ENCODE data around the gene ZSCAN18.
"Not testable (repeated sequence)": the region's sequence is repeated elsewhere in the genome, so short reads cannot be mapped to it uniquely, and the experiment has no call there.

Gene ZSCAN18

DNA sequence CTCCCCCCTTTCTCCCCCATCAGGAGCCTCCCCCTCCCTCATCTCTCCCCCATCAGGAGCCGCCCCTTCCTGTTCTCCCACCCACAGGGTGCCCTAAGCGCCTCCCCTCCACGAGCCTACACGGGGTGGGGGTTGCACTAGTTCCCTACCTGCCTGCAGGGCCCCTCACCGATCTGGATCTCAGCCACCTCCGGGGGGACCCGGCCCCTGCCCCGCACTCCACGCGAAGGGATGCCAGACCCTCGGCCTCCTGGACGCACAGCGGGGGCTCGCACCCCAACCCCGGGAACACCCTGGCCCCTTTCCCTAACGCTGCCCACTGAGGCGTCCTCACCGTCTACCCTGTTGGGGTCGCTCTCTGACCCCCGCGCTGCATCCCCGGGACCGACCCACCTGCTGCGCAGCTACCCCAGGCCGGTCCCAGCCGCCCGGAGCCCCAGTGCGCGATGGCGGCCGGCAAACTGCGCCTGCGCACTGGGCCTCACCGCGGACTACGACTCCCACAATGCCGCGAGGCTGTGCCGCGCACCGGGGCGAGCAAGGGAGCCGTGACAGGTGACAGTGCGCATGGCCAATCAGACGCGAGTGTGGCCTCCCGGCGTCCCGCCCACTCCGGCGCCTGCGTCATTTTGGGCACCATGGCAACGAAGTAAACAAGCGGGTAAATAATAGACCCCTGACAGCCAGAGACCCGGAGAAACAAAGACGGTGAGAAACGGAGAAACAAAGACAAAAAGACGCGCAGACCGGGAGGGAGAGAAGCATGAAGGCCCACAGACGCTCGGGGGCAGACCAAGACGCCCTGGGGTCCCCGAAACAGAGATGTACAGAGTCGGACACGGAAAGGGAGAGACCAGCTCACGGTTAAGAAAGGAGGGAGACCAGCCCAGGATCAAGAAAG is at the start of gene ZSCAN18:
TSS of gene ZSCAN18 (minus strand) at position 451 of the 901 bp plus-strand sequence. CDS start 7,964 bp downstream, outside the sequence.
- DNase-seq, result peak; percentile 98 to 99

DNA sequence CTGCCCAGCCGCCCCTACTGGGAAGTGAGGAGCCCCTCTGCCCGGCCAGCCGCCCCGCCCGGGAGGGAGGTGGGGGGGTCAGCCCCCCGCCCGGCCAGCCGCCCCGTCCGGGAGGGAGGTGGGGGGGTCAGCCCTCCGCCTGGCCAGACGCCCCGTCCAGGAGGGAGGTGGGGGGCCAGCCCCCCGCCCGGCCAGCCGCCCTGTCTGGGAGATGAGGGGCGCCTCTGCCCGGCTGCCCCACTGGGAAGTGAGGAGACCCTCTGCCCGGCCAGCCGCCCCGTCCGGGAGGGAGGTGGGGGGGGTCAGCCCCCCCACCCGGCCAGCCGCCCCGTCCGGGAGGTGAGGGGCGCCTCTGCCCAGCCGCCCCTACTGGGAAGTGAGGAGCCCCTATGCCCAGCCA is 49.4 kb upstream of the ZSCAN18 start:
- DNase-seq, result not testable (repeated sequence)

DNA sequence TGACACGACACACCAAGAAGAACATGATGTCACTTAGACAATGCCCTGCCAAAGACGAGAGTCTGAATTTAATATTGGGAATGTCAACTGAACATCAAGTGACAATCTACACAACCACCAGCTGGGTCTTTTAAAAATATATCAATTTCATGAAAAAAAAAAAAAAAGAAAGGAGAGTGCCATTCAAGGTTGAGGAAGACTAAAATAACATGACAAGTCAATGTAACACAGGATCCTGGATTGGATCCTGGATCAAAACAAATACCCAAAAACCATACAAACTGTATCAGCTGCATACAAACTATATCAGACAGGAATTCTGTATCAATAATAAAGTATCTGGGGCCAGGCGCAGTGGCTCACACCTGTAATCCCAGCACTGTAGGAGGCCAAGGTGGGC is 47.8 kb upstream of the ZSCAN18 start:
- no peak for DNase-seq

DNA sequence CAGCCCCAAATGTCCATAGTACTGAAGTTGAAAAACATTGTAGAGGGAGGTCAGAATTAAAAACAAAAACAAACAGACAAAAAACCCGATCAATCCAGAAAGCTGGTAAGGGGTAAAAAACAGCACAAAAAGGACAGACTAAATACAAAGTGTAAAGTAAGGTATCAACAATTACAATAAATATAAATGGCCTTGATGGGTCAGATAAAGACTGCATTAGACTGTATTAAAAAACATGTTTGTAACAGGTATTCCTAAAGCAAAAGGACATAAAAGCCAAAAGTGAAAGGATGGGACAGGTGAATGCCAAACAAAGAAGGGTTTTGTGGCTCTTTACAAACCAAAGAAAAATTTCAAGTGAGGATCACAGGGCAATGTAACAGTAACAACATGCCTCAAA is 36.2 kb upstream of the ZSCAN18 start:
- DNase-seq, result no peak

- no peak for DNase-seq
Measured at GRCh38 chr19:58129284-58129683, 31.3 kb upstream of the ZSCAN18 start.

GRCh38 chr19:58128041-58128685 is 30.1 kb upstream of the ZSCAN18 start:
- DNase-seq, result no peak

DNA sequence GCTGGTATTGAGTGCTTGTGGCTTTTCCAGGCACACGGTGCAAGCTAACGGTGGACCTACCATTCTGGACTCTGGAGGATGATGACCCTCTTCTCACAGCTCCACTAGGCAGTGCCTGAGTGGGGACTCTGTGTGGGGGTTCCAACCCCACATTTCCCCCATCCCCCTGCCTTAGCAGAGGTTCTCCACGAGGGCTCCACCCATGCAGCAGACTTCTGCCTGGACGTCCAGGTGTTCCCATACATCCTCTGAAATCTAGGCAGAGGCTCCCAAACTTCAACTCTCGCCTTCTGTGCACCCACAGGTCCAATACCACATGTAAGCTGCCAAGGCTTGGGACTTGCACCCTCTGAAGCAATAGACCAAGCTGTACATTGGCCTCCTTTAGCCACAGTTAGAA is 25.3 kb upstream of the ZSCAN18 start:
- no peak for DNase-seq

GRCh38 chr19:58118979-58119733 is 21.1 kb upstream of the ZSCAN18 start:
- DNase-seq, result no peak

DNA sequence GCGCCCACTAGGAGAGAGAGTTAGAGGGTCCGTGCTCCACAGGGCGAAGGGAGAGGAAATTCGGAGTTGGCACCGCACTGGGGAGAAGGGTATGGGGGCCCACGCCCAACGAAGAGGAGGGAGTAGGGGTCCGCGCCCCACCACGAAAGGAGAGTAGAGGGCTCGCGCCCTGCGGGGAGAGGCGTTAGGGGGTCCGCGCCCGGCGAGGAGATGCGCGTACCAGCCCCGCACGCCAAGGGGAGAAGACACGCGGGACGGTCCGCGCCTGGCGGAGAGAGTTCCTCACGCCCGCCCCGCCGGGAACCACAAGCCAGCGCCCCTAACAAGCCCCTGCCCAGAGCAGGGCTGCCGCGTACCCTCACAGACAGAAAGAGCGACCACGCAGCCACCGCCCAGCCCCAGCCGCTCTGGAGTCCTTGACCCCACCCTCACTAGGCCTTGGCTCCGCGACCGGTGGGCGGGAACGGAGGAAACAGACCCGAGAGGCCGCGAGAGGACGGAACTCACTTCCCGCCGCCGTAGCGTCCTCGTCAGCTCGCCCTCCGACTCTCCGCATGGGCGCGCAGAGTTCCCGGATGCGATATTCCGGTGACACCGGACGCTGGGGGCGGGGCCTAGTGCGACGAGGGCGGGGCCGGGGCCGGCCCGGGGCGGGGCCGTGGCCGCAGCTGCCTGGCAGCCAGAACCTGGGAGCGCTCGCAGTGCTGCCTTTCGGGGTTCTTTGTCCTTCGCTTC is 20.0 kb upstream of the ZSCAN18 start:
- no peak for DNase-seq

- DNase-seq, result no peak
Measured at GRCh38 chr19:58108546-58108817, 10.5 kb upstream of the ZSCAN18 start.

DNA sequence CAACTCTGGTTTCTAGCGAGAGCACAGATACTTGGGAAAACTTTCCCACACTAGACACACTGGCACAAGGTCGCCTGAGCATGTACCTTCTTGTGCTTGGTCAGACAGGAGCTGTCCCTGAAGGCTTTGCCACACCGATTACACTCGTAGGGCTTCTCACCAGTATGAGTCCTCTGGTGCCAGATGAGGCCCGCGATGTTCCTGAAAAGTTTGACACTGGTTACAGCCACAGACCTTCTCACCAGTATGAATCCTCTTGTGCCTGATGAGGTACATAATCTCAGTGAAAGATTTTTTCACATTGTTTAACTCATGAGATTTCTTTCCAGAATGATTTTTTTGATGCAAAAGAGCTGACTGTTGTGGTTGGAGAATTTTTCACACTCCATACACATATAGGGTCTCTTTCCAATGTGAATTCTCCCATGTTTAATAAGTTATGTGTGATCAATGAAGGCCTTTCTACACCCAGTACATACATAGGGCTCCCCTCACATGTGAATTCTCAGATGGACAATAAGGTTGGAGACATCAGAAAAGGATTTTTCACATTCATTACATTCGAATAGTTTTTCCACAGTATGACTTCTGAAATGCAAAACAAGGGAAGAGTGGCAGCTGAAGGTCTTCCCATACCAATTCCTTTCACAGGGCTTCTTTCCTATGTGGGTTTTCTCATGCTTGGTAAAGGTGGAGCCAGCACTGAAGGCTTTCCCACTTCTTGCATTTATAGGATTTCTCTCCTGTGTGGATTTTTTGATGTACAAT is 9.9 kb upstream of the ZSCAN18 start:
- no peak for DNase-seq

DNA sequence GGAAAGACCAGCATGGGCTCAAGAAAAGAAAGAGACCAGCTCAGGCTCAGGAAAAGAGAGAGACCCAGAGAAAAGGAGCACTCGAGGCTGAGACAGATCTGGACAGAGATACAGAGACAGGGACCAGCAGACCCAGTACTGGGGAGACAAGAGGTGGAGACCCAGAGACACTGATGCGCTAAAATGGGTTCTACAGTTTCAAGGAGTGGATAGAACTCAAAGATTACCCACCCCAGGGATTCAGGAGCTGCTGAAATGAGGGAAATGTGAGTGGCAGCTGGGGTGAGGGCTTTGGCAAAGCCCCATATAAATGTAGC is 609 bp upstream of the ZSCAN18 start:
- no peak for DNase-seq

GRCh38 chr19:58097349-58097748 is 682 bp downstream of the ZSCAN18 start:
- no peak for DNase-seq

DNA sequence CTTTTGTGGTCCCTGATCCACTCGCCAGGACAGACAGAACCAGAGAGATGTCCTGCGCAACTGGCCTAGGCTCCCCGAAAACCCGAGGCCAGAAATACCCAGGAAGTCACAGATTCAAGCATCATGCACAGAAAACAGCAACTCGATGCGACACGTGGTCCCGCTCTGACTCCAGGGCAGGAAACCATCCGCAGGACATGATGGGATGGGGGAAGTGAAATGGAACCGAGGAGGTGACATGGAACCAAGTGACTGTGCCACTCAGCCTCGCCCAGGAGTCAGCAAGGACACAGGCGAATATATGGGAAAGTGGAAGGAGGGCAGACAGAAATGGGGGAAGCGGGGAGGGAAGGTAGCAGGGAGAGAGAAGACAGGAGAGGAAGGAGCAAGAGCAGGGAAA is 1.1 kb downstream of the ZSCAN18 start:
- no peak for DNase-seq

DNA sequence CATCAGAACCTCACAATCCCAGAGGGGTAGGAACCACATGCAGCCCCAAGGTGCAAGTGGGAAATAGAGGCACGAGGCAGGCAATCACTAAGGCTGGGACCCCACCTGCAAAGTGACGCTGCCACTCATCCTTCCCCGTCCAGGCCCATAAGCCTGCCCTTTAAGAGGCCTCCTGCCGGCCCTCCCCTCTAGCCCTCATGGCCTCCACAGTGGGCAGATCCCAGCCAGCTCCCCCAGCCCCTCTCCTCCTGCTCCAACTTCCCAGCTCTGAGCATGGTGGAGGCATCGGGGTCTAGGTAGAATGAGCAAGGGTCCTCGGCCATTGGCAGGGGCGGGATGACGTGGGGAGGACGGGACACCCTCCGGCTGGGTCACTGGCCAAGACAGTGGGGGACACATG is 2.7 kb downstream of the ZSCAN18 start:
- DNase-seq, result no peak

DNA sequence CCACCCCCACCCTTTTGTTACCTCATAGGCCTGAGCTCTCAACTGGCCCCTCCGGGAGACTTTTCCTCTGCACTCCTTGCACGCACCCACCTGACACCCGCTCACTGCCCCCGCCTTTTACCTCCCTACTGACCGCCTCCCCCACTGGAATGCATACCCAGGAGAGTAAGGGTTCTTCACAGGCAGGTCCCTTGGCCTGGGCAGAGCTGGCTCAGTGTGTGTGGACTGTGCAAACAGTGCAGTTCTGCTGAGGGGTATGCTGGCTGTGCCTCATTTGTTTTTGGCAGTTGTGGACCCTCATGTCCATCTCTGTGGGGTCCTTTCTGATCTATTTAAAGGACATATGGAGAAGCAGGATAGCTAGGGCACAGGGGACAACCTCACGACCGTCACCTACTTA is 5.0 kb downstream of the ZSCAN18 start:
- no peak for DNase-seq

DNA sequence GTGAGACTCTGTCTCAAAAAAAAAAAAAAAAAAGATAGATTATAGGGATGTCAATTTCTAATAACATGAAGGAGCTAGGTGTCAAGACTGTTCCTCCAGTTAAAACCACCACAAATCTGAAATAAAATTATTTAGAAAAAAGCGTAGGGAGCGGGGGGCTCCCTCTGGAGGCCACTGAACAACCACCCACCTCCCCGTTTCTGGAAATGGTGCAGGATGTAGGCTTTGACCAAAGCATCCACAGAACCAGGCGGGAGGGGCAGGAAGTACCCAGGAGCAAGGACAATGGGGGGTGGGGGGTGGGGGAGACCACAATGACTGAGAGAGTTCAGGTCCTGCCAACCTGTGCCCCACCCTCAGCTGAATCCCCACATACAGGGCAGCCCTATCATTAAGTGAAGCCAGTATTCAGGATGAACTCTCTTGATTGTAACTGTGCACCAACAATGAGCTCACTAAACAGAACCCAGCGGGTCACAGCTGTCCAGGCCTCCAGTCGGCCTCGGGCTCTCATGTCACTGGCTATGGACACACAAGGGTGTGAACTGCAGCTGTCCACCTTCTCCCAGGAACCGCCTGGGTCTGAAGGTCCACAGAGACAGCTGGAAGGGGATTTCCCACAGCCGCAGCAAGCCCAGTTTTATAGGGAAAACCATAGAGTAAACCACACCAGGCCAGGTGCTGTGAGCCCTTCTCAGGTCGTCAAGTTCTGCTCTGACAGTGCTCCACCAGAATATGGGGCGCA is 6.6 kb downstream of the ZSCAN18 start:
- no peak for DNase-seq

GRCh38 chr19:58089846-58090245 is 8.2 kb downstream of the ZSCAN18 start:
- DNase-seq, result no peak

GRCh38 chr19:58088521-58089052 is 9.4 kb downstream of the ZSCAN18 start:
- DNase-seq, result no peak

DNA sequence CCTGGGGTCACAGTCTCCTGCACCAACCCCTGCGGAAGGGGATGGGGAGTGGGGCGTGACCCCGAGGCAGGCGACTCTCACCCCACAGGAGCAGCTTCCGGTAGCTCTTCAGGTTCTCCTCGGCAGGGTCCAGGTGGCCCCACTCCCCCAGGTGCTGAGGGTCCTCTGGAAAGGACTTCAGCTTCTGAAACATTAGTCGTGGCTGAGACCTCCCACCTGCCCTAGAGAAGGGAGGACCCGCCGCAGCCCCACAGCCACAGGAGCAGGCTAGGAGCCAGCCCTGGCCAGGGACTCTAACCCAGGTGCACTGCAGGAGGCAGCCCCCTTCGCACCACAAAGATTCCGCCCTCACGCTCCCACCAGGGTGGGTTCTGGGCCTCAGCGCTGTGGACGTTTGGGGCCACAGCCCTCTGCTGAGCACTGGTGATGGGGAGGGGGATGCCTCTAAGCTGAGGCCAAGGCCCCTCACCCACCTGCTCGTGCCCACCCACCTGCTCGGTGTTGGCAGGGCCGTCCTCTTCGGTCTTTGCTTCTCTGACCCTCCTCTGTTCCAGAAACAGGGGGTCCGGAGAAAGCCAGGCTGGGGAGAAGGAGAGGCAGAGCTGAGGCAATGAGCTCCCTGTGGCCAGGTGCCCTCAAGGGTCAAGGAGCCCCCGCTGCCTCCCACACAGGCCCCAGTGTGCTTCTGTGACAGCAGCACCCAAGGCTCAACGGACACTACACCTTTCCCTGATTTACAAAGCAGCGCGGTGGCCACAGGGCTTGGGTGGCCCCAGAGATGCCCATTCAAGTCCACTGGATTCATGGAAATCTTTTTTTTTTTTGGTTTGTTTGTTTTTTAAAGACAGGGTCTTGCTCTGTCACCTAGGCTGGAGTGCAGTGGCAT is 11.0 kb downstream of the ZSCAN18 start:
- DNase-seq, result no peak

Measured in CD4-positive, alpha-beta T cell treated with Interleukin-1 beta for 1 hour (primary cell).